Measurements from ENCODE around the gene OR2W3.

The OR2W3 gene

DNA sequence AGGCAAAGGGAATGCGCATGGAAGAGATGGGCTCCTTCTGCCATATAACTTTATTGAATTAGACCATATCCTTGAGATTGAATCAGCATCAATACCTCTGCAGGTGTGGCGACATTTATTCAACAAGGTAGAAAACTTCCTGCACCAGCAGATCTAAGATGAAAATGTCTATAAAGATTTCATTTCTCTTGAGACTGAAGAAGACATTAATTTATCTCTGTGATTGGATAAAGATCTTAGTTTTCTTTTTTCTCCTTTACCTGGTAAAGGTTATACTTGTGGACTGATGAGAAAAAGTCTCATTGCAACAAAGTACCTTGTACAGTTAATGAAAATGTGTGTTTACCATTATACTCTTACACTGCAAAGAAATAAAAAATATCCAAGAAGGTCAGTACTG, 24.6 kb downstream of the OR2W3 start, which contains the start of gene OR2T8:
Gene OR2T8 (plus strand): TSS at position 301 of the 400 bp plus-strand sequence. CDS start 766 bp downstream, outside the sequence.
- no peak for DNase-seq (ENCODE audit: low read depth in 2 of 2)

GRCh38 chr1:247923941-247924340, 28.6 kb downstream of the OR2W3 start:
- no peak for DNase-seq (ENCODE audit: low read depth in 2 of 2)

DNA sequence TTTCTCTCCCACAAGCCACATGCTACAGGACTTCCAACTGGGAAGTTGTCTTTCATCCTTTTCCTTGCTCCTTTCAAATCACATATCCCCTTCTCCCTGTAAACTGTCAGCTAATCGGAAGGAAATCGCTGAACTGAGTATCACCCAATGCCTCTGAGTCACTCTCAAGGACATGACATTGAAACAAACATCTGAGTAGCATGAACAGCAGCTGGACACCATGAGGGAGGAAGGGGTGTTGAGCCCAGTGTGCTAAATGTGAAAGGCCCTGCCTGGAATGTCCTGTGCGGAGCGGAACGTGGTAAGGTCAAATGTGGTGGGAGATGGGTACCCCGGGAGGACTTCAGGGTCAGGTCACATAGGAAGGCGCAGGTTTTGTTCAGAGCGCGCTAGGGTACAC, 29.5 kb downstream of the OR2W3 start, which contains the start of gene OR2AJ1:
Gene OR2AJ1 (plus strand): TSS at position 22 of the 400 bp plus-strand sequence. CDS start 8,880 bp downstream, outside the sequence.
- DNase-seq (ENCODE audit: low read depth in 2 of 2), result no peak

GRCh38 chr1:247933989-247934388, 38.6 kb downstream of the OR2W3 start:
- no peak for DNase-seq (ENCODE audit: low read depth in 2 of 2)

GRCh38 chr1:247935781-247936180, 40.4 kb downstream of the OR2W3 start:
- DNase-seq (ENCODE audit: low read depth in 2 of 2), result no peak

- DNase-seq (ENCODE audit: low read depth in 2 of 2), result no peak
These were observed 41.0 kb downstream of the OR2W3 start for GRCh38 chr1:247936415-247936814.

- DNase-seq (ENCODE audit: low read depth in 2 of 2), result peak; percentile 61 to 63
These were observed 41.8 kb downstream of the OR2W3 start for GRCh38 chr1:247936965-247937734.

- no peak for DNase-seq (ENCODE audit: low read depth in 2 of 2)
These were observed 47.2 kb downstream of the OR2W3 start for GRCh38 chr1:247942624-247943023.
